Measurements from ENCODE around the gene MTHFD2L.
"Not testable (repeated sequence)": the region's sequence is repeated elsewhere in the genome, so short reads cannot be mapped to it uniquely, and the experiment has no call there.

MTHFD2L gene

GRCh38 chr4:74334636-74335035 lies 176.7 kb downstream of the MTHFD2L start:
- no peak overlapping the region for H2AFZ ChIP-seq (ENCODE audit: low read depth)
- H3K4me1 ChIP-seq (ENCODE audit: low read depth, poor library complexity, severe bottlenecking), result no peaks in the 10 kb centered on the region
- H4K20me1 ChIP-seq (ENCODE audit: insufficient read depth), result no peaks in the 10 kb centered on the region
- no peaks in the 10 kb centered on the region for H3K79me2 ChIP-seq (ENCODE audit: insufficient read depth, low read depth)
- no peaks in the 10 kb centered on the region for H3K36me3 ChIP-seq (ENCODE audit: insufficient read depth)
- no peak overlapping the region for H3K27ac ChIP-seq
- H3K27me3 ChIP-seq (ENCODE audit: insufficient read depth, low read depth), result no peaks in the 10 kb centered on the region
- H3K4me2 ChIP-seq, result no peak overlapping the region
- H3K9ac ChIP-seq, result no peak overlapping the region
- H3K4me3 ChIP-seq (IDR thresholded peaks at IDR 0.05; ENCODE audit: insufficient read depth, low read depth, low read length), result no peak overlapping the region
- no peak for TF ChIP-seq CTCF (conservative IDR thresholded peaks at IDR 0.05; ENCODE audit: low read depth, low read length)

- no peak overlapping the region; the same call in 1 of the 2 replicates for H3K4me2 ChIP-seq
- no peak overlapping the region for H3K4me3 ChIP-seq (IDR thresholded peaks at IDR 0.05; ENCODE audit: insufficient read depth, low read depth, low read length)
- H2AFZ ChIP-seq (ENCODE audit: low read depth), result no peak overlapping the region
- no peaks in the 10 kb centered on the region for H4K20me1 ChIP-seq (ENCODE audit: insufficient read depth)
- H3K79me2 ChIP-seq (ENCODE audit: insufficient read depth, low read depth), result no peaks in the 10 kb centered on the region
- H3K4me1 ChIP-seq (ENCODE audit: low read depth, poor library complexity, severe bottlenecking), result no peaks in the 10 kb centered on the region
- H3K9ac ChIP-seq, result no peak overlapping the region
- H3K27me3 ChIP-seq (ENCODE audit: insufficient read depth, low read depth), result no peaks in the 10 kb centered on the region
- no peak overlapping the region for H3K27ac ChIP-seq
- no peak for TF ChIP-seq CTCF (conservative IDR thresholded peaks at IDR 0.05; ENCODE audit: low read depth, low read length)
- H3K36me3 ChIP-seq (ENCODE audit: insufficient read depth), result no peaks in the 10 kb centered on the region
Measured at GRCh38 chr4:74335341-74336021, 177.6 kb downstream of the MTHFD2L start.

- Histone ChIP-seq H3K79me2 (ENCODE audit: insufficient read depth, low read depth) (no peaks in the 10 kb centered on the region), H3K9ac (no peak overlapping the region), H2AFZ (ENCODE audit: low read depth) (no peak overlapping the region), H3K4me1 (ENCODE audit: low read depth, poor library complexity, severe bottlenecking) (no peaks in the 10 kb centered on the region), H4K20me1 (ENCODE audit: insufficient read depth) (no peaks in the 10 kb centered on the region), H3K4me3 (IDR thresholded peaks at IDR 0.05; ENCODE audit: insufficient read depth, low read depth, low read length) (no peak overlapping the region), H3K36me3 (ENCODE audit: insufficient read depth) (no peaks in the 10 kb centered on the region), H3K4me2 (no peak overlapping the region), H3K27ac (no peak overlapping the region), H3K27me3 (ENCODE audit: insufficient read depth, low read depth) (no peaks in the 10 kb centered on the region)
- TF ChIP-seq CTCF (conservative IDR thresholded peaks at IDR 0.05; ENCODE audit: low read depth, low read length), result no peak
Measured at GRCh38 chr4:74338792-74339333, 180.9 kb downstream of the MTHFD2L start.

GRCh38 chr4:74339501-74339900 lies 181.6 kb downstream of the MTHFD2L start:
- Histone ChIP-seq H3K9ac (no peak overlapping the region), H4K20me1 (ENCODE audit: insufficient read depth) (no peaks in the 10 kb centered on the region), H3K27me3 (ENCODE audit: insufficient read depth, low read depth) (no peaks in the 10 kb centered on the region), H3K79me2 (ENCODE audit: insufficient read depth, low read depth) (no peaks in the 10 kb centered on the region), H3K4me2 (no peak overlapping the region), H3K27ac (no peak overlapping the region), H3K4me1 (ENCODE audit: low read depth, poor library complexity, severe bottlenecking) (no peaks in the 10 kb centered on the region), H2AFZ (ENCODE audit: low read depth) (no peak overlapping the region), H3K36me3 (ENCODE audit: insufficient read depth) (no peaks in the 10 kb centered on the region), H3K4me3 (IDR thresholded peaks at IDR 0.05; ENCODE audit: insufficient read depth, low read depth, low read length) (no peak overlapping the region)
- TF ChIP-seq CTCF (conservative IDR thresholded peaks at IDR 0.05; ENCODE audit: low read depth, low read length), result no peak

DNA sequence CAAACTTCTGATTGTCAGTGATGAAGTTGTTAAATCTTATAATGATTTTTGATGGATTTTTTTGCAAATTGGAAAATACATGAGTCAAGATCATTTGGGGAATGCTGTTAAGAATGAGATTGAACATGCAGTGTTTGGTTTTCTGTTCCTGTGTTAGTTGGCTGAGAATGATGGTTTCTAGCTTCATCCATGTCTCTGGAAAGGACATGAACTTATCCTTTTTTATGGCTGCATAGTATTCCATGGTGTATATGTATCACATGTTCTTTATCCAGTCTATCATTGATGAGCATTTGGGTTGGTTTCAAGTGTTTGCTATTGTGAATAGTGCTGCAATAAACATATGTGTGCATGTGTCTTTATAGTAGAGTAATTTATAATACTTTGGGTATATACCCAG lies 182.5 kb downstream of the MTHFD2L start:
- not testable (repeated sequence) for H3K27me3 ChIP-seq (ENCODE audit: insufficient read depth, low read depth); H3K4me1 ChIP-seq (ENCODE audit: low read depth, poor library complexity, severe bottlenecking); H4K20me1 ChIP-seq (ENCODE audit: insufficient read depth); H3K4me3 ChIP-seq (IDR thresholded peaks at IDR 0.05; ENCODE audit: insufficient read depth, low read depth, low read length); H3K9ac ChIP-seq; H2AFZ ChIP-seq (ENCODE audit: low read depth); H3K36me3 ChIP-seq (ENCODE audit: insufficient read depth); H3K4me2 ChIP-seq; H3K27ac ChIP-seq; H3K79me2 ChIP-seq (ENCODE audit: insufficient read depth, low read depth)
